NCI-H2081 (cell line): ENCODE results near the gene ARID1B.

Experiments used
- DNase-seq, 2 experiments: peaks; one replicate each; lab custom pipeline; 2025; lab: John Stamatoyannopoulos, UW

Gene ARID1B

DNA sequence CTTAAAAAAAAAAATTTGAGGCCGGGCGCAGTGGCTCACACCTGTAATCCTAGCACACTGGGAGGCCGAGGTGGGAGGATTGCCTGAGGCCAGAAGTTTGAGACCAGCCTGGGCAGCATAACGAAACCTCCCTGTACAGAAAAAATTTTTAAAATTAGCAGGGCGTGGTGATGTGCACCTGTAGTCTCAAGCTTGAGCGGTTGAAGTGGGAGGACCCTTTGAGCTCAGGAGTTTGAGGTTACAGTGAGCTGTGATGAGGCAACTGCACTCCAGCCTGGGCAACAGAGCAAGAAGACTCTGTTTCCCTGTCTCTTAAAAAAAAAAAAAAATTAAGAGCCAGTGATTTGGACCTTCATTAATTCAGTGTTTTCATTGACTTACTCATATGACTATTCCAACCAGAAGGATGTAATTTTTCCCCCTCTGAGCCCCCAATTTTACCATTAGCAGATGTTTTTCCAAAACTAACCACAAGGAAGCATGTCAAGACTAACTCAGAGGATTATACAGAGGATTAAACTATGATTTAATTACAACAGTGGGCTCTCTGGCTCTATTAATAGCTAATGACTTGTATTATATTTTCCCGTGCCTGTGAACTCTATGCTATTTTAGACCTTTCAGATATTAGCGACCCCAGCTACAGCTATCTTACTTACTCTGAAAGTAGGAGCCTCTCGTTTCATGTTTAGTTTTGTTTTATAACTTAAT lies 75.1 kb downstream of the ARID1B start:
- no peak for DNase-seq

DNA sequence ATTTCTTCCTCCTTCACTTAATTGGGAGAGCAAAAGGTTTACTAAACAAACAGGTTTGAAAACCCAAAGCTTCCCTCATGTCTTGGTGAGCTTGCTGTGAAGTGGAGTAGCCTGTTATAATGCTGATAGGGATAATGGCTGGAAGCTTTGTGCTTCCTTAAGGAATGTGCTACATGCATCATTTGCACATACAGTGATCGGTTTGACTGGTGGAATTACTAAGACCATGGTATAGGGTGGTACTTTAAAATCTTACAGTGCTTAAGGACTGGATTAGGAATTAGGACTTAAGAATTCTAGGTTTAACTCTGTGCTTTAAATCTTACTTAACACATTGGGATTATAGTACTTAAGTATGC lies 75.7 kb downstream of the ARID1B start:
- no peak for DNase-seq

DNA sequence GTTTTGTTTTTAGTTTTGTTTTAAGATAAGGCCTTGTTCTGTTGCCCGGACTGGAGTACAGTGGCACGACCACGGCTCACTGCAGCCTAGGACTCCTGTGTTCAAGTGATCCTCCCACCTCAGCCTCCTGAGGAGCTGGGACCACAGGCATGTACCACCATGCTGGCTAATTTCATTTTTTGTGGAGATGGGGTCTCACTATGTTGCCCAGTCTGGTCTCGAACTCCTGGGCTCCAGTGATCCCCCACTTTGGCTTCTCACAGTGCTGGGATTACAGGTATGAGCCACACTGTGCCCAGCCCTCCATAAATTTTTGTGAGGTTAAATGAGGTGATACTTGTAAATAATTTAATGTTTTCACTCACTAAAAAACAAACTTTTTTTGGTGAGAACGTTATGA lies 76.6 kb downstream of the ARID1B start:
- no peak for DNase-seq

DNA sequence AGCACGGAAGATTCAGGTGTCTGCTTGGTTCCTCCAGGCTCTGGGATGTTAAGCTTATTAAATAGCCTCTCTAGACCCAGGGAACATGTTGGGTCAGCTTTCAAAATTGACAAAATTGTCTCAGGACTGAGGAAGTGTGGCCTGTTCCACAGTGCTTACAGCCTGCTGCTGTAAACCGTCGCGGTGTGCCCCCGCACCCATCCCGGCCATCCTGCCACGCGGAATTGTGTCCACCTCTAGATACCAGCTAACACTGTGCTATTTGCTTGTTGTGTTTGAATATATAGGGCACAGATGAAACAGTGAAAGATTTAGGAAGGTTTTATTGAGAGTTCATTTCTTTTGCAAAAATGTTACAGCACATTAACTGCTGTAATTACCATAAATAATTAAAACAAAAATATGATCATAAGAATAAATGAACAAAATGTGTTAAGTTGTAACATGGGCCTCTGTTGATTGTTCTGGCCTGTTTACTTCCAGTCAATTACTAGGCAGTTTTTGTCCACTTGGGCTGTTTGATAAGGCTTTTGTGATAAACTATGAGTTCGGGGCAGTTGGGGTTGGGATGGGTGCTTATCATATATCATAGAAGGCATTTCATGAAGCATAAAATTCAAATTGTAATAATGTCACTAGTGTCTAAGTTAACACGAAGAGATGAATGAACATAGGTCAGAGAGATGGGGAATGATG lies 77.4 kb downstream of the ARID1B start:
- no peak for DNase-seq

DNA sequence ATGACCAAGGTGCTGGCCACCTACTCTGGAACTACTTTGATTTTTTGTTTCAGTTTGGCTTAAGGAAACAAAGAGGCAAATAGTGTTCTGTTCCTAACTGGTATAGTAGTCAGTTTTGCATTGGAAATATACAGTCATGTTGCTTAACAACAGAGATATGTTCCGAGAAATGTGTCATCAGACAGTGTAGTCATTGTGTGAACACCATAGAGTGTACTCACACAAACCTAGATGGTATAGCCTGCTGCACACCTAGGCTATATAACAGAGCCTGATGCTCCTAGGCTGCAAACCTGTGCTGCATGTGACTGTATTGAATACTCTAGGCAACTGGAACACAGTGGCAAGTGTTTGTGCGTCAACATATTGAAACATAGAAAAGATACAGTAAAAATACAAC lies 80.4 kb downstream of the ARID1B start:
- DNase-seq, result no peak

DNA sequence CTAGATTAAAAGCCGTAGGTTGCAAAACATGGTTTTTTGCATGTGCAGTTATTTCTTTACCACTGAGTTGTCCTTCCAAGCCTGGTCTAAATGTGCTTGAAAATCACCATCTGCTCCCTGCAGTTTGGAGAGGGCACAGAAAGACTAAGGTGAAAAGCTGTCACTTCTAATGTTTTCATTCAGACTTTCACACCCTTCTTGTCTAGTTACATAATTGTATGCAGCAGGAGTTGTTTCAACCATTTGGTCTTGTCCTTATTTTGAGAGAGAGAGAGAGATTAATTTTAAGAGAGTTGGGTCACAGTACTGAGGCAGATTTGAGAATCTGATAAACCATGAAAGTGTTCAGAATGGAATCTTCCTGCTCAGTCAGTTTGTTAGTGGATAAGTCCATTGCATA lies 82.5 kb downstream of the ARID1B start:
- DNase-seq, result no peak

DNA sequence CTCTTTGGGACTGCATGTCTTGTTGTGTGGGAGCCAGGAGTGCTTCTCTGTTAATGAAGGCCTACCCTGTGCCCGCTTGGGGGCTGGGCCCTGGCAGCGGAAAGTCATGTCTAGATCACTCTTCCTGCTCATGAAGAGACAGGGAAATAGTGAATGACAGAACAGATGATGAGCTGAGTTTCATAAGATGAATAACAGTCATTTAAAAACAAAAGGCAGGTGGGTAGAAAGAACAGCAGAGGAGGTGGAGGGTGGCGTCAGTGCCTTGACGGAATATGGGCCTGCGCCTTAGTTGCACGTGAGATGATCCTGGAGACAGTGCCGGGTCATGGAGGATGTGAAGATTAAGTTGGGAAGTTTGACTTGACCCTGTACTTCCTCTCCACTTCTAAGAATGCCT lies 85.5 kb downstream of the ARID1B start:
- no peak for DNase-seq

DNA sequence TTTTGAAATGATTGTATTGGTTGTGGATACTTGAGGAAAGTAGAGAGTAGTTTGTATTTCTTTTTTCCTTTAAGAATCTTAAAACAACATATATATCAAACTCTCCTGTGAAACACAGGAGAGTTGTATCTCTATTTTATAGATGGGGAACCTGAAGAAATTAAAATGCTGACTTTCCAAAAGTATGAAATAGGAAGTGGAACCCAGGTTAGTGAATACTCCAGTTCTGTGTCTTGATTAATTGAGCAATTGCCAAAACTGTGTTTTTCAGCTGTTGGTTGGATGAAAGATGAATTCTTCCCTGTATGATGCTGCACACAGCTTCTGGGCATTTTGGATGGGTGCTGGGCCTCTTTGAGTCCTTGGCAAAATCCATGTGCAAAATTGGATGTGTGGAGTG lies 86.3 kb downstream of the ARID1B start:
- DNase-seq, result no peak

DNA sequence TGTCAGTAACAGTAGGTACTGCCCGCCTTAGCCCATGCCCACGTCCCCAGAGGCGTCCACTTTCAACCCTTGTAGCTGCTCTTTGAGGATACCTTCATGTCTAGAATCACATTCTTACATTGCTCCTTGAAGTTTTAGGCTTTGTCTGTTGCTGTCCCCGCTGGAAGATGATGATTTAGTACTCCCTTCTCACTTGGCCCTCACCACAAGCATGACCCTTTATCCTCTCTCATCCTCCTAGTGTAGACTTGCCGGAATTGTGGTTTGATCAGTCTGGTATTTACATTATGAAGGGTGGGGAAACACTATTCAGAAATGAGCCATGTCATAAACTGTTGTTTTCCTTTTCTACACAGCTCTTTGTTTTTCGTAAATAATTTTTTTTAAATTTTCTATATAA lies 87.4 kb downstream of the ARID1B start:
- no peak for DNase-seq

DNA sequence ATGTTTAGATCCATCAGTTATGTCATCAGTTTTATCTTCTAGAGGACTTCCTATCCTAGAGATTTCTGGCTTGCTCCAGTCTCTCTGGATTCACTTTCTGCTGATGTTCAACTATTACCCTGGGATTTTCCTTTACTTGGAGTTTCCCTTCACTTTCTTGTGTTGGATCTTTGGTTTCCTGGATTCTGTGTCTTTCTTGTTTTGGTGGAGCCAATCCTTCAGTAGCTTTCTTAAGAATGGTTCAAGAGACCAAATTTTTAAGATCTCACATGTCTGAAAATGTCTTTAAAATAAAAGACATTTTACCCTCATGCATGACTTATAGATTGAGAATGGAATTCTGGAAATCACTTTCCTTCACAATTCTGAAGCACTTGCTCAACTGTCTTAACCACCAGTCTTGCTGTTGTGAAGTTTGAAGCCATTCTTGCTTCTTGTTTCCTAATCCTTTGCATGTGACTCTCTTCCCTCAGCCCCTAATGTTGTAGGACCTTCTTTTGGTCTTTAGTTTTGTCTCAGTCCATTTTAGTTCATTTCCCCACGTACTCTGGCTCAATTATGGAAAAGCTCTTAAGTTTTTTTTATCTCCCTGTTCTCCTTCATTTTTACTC lies 87.9 kb downstream of the ARID1B start:
- no peak for DNase-seq

DNA sequence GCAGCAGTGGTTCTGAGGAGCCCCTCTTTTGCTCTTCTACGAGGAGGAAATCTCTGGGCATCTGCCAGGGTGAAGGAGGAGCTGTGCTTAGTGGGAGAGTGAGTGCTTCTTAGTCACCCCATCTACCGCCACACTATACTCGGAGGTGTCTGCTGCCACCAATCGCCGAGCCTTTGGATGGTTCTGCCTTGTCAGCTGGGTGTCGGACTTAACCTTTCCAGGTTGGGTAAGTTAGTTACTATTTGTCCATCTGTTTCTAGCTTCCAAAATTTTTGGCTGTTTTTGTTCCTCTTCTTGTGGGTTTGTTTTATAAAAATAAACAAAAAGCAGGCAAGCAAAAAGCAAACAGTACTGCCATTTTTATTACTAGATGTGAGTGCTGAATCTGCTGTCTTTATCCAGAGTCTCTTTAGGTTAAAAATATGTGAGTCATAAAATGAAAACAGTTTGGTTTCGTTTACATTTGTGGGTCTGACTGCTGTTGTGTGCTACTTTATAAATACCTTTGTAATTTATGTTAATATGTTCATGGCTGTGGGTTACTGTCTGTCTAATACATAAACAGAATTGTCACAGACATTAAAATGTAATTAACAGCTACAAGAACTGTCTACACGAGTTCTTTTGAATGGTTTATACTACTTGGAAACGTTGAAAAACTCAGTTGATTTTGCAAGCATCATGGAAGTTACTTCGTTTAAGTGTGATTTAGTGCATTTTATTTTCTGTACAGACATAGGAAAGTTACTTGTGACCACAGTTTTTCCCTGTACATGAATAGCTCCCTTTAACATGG lies 89.2 kb downstream of the ARID1B start:
- DNase-seq, result no peak

DNA sequence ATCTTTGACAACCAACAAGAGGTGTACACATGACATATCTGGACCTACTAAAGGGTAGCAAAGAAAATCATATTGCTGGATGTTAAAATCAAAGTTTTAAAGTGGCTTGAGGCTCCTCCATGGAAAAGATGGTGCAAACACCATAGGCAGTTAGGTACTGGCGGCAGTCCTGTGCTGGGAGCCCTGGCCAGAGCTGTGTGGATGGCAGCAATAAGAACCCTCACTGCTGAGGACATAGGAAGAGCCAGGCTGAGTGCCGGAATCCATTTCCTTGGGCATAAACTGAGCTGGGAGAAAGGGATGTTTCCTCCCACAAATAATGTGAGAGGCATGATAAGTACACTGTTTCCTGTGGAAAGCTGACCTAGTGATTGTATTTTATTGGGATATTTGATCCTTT lies 89.9 kb downstream of the ARID1B start:
- DNase-seq, result no peak

DNA sequence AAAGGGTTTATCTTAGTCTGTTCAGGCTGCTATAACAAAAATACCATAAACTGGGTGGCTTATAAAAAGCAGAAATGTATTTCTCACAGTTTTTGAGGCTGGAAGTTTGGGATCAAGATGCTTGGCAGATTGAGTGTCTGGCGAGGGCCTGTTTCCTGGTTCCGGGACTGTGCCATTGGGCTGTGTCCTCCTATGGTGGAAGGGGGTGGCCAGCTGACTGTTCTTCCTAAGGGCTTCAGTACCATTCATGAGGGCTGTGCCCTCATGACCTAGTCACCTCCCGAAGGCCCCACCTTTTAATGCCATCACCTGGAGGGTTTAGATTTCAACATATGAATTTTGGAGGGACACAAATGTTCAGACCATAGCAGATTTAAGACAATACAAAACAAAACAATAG lies 91.2 kb downstream of the ARID1B start:
- no peak for DNase-seq

DNA sequence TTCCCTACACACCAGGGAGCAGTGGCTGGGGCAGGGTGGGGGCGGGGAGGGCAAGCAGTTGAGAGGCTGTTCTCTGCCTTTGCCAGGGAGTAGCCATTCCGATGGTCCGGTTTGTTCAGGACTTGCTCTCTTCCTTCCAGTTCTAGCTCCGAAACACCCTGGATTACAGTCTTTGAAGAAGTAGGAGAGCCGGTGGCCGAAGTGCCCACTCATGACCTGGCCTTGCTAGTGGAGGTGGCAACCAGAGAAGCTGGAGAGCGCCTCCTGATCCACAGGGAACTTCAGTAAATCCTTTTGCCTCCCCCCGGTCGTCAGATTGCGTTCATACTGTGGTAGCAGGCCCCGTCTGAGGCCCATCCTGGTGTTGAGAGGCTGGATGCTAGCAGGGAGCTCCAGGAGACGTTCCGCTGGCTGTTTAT lies 92.8 kb downstream of the ARID1B start:
- DNase-seq, result no peak

DNA sequence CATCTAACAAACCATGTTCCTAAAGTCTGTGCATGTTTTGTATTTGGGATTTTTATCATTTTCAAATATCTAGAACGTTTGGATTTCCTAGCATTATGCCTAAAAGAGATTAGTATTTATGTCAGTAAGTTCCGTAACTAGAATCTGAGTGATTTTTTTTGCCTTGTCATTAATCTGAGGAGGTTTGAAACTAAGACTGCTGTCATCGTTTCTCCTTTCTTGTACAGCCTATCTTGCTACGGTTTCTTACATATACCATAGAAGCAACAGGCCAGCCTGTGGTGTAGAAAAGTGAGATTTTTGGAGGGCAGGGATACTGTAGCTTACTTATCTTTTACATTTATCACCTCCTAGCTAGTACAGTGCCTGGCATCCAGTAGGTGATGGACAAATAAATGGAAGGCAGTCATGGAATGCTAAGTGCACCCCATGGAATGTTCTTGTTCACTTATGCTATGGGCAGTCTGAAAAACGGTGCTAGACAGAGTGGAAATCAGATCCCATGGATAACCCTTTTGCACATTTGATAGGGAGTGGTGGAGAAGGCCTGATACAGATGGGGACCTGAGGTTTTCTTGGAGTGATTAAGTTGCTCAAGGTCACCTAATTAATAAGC lies 93.9 kb downstream of the ARID1B start:
- no peak for DNase-seq

DNA sequence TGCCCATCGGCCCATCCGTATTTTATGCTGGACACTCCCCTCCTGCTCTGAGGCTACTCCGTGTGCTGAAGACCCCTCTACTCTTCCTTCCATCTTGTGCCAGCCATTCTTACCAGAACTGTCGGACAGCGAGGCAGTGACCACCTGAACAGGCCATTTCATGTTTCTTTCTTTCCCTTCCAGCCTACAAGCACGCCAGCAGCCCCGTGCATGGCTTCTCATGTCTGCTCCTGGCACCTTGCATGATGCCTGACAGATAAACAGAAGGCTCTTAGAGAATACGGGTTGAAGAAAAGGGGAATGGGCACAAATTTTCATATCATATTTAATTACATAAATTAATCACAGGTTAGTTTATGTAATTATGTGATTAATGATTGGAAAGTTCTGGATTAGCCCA lies 95.7 kb downstream of the ARID1B start:
- no peak for DNase-seq

DNA sequence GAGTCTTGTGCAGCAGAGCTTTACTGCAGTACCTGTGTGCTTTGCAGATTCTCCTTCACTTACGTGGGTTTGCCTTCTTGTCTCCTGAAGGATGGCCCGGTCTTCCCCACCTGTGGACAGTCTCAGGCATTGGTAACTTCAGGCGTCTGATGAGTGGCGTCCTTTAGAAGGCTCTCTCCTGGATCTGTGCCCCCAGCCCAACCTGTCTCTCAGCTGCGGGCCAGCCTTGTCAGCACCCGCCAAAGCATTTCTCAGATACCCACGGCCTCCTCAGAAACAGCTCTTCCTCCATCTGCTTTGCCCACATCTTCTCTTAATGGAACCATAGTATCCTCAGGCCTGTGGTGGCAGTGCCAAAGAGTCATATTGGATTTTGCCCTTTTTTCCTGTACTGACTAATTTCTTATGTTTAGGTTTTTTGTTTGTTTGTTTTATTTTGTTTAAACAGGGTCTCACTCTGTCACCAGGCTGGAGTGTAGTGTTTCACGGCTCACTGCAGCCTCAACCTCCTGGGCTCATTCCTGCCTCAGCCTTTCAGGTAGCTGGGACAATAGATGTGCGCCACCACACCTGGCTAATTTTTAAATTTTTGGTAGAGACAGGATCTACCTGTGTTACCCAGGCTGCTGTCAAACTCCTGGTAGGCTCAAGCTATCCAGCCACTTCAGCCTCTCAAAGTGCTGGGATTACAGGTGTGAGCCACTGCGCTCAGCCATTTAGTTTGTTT lies 96.6 kb downstream of the ARID1B start:
- no peak for DNase-seq

DNA sequence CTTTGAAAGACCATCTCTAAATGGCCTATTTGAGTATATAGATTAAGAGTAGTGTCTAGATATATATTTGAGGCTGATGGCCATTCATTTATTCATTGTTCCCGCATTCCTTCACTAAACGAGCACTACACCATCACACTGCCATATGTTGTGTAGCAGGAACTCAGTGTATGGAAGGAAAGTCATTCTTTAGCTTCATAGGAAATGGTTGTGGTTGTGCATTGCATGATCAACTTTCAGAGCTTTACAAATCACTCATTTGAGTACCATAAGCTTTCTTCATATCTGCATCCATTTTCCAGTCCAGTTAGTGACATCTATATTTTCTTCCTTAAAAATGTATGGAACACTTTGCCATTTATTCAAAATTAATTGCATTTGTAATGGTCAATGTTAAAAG lies 97.9 kb downstream of the ARID1B start:
- DNase-seq, result no peak

DNA sequence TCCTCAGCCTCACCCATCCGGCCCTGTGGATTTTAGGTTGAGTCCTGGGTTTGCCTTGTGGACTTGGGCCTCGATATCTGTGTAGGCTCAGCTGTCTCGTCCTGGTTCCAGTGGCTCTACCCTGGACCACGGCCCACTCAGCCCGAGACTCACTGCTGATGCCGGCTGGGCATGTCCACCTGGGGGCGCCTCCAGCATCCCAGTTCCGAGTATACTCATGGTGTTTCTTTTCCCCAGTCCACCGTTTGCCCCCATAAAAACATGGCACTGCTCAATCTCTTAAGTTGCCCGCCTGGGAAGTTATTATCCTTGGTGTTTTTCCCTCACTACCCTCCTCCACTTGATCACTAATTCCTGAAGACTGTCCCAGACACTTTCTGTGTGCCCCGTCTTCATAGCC lies 99.1 kb downstream of the ARID1B start:
- DNase-seq, result peak in 1 of 2 experiments; percentile 5

DNA sequence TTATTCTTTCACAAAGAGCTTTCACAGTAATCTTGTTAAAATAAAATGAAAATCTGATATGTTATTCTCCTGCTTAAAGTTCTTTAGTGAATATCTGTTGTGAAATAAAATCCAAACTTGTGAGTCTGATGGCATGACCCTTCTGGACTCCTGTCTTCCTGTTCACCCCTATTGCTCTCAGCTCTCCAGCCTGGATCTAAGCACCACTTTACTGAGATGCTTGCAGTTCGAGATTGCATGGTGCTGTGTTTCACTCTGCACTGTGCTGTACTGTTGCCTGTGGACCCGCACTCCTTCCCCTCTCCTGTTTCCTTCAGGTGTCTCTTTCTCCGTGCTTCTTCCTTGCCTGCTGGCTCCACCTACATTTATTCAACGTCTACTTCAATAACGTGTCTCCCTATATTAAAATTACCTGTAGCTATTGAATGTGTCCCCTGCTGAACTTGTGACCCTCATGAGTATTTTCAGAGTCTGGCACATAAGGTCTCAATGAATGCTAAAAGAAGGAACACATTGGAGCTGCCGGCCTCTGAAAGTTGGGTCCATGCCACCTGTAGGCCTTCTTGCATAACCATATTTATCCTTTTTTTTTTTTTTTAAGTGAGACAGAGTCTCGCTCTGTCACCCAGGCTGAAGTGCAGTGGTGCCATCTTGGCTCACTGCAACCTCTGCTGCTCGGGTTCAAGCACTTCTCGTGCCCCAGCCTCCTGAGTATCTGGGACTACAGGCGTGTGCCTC lies 100.1 kb downstream of the ARID1B start:
- no peak for DNase-seq

DNA sequence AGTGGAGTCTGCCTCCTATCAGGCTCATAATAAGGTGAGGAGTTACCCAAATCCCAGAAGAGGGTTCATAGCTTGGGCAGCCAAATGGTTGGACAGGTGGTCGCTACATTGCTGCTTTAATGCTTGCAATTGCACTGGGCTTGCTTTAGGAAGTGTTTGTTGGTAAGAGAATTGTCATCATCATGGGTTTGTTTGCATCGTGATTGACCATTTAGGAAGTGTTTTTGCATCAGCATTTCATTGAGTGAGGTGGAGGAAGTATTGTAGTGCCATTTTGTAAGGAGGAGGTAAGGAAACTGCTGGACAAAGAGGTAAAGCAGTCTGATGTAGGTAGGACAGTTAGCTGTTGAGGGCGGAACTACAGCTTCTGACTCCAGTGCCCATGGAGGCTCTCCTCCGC lies 101.5 kb downstream of the ARID1B start:
- no peak for DNase-seq
